Uterus (tissue), 4 donors: ENCODE data around the gene KCNMA1. TPM values are rescaled to one million over a fixed set of nuclear protein-coding genes. Genes with fewer than 3 reads are reported as not detected.

ENCODE experiments used
- DNase-seq, 2 donors: peaks; one replicate each; pipeline ENCODE4 v3.0.0-alpha.2; 2019 to 2020
- H3K27ac ChIP-seq, 2 donors: fragments of 200-600 bp; sonication (generic); 1 replicate in 1 of 2; 2 replicates in 1 of 2; pipeline ENCODE4 v1.5.1; 2016 to 2018
- H3K27me3 ChIP-seq, 2 donors: fragments of 200-600 bp; sonication (generic); one replicate each; pipeline ENCODE4 v1.5.1; 2018 to 2019; ENCODE audit warnings: control low read depth in 1 of 2
- H3K36me3 ChIP-seq, 2 donors: fragments of 200-600 bp; sonication (generic); one replicate each; pipeline ENCODE4 v1.5.1; 2019; ENCODE audit warnings: control low read depth in 1 of 2
- H3K4me1 ChIP-seq, 2 donors: fragments of 200-600 bp; sonication (generic); one replicate each; pipeline ENCODE4 v1.5.1; 2018 to 2019; ENCODE audit warnings: control low read depth in 1 of 2
- H3K4me3 ChIP-seq, 2 donors: fragments of 200-600 bp; sonication (generic); 1 replicate in 1 of 2; 2 replicates in 1 of 2; pipeline ENCODE4 v1.5.1; 2018 to 2019; ENCODE audit warnings: mild to moderate bottlenecking in 1 of 2
- H3K9me3 ChIP-seq, 2 donors: fragments of 200-600 bp; sonication (generic); one replicate each; pipeline ENCODE4 v1.5.1; 2019; ENCODE audit warnings: control low read depth in 1 of 2
- POLR2A ChIP-seq, 2 donors: fragments of 450-650 bp; IDR thresholded peaks; one replicate each; pipeline ENCODE4 v1.6.1; 2016; ENCODE audit warnings: antibody characterized with exemption in 2 of 2, mild to moderate bottlenecking in 1 of 2, moderate library complexity in 1 of 2
- intact Hi-C: fragments of 100-400 bp; cut with DNase I; formaldehyde crosslinking; loops from one replicate; pipeline ENCODE4 v1.15.1; 2023; ENCODE audit warnings: low total_unique reads
- total RNA-seq, 4 donors: library from RNA; depleted of rRNA in 3 of 4; stranded (reverse); fragments of >200 nt in 3 of 4; gene quantifications; one replicate each; pipeline versions ENCODE4 v1.1.0 to v1.2.4, GENCODE V29; 2014 to 2023
- TF ChIP-seq, protein P1 (sequence below), 4 experiments: fragments of 200-600 bp in 2 of 4; fragments of 450-650 bp in 2 of 4; sonication (generic) in 2 of 4; IDR thresholded peaks; one replicate each; pipeline ENCODE4 v1.5.1; 2016 to 2019; ENCODE audit warnings: antibody characterized with exemption in 4 of 4, mild to moderate bottlenecking in 2 of 4, moderate library complexity in 1 of 4
- donor health status: DM: yes; HTN: yes; CAD: no.

KCNMA1 gene
- total RNA-seq, 4 donors from 2014 or later, result 86.2 to 236 (median 164) TPM

DNA sequence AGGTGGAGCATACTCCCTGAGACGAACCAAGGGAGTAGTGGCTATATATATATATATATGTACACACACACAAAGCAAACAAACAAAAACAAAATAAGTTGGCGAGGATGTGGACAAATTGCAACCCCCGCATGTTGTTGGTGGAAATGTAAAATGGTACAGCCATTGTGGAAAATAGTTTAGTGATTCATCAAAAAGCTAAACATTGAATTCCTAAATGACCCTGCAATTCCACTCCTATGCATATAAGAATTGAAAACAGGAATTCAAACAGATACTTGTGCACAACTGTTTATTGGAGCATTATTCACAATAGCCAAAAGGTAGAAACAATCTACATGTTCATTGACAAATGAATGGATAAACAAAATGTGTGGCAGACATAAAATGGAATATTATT lies 407.9 kb downstream of the KCNMA1 start:
- Histone ChIP-seq H3K27ac (no peak overlapping the region), H3K36me3 (no peaks in the 10 kb centered on the region), H3K27me3 (no peaks in the 10 kb centered on the region), H3K4me3 (no peak overlapping the region), H3K4me1 (no peaks in the 10 kb centered on the region), H3K9me3 (no peaks in the 10 kb centered on the region)
- intact Hi-C loops, result no loop called here
- no peak for DNase-seq
- TF ChIP-seq POLR2A (IDR thresholded peaks at IDR 0.05), result no peak
- TF ChIP-seq, protein P1, sequence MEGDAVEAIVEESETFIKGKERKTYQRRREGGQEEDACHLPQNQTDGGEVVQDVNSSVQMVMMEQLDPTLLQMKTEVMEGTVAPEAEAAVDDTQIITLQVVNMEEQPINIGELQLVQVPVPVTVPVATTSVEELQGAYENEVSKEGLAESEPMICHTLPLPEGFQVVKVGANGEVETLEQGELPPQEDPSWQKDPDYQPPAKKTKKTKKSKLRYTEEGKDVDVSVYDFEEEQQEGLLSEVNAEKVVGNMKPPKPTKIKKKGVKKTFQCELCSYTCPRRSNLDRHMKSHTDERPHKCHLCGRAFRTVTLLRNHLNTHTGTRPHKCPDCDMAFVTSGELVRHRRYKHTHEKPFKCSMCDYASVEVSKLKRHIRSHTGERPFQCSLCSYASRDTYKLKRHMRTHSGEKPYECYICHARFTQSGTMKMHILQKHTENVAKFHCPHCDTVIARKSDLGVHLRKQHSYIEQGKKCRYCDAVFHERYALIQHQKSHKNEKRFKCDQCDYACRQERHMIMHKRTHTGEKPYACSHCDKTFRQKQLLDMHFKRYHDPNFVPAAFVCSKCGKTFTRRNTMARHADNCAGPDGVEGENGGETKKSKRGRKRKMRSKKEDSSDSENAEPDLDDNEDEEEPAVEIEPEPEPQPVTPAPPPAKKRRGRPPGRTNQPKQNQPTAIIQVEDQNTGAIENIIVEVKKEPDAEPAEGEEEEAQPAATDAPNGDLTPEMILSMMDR (IDR thresholded peaks at IDR 0.05), result no peak

DNA sequence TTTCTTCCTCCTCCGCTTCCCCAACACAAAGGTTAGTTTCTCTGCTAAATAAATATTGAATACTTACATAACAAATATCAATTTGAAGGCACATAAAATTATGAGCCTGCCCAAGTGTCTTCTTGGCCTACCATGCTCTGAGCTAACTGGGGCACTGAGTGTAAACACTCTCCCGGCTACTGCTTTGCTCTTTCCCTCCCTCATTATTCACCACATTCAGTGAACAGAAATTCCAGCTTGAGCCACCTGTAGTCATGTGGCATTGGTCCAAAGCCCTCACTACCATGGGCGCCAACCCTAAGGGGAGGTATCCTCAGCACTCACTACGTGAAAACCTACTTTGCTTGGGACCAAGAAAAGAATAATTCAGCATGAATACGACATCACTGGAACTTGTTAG lies 409.0 kb downstream of the KCNMA1 start:
- no peaks in the 10 kb centered on the region for H3K4me1 ChIP-seq
- no peak for TF ChIP-seq POLR2A (IDR thresholded peaks at IDR 0.05)
- TF ChIP-seq, protein P1 (IDR thresholded peaks at IDR 0.05), result no peak
- no peaks in the 10 kb centered on the region for H3K9me3 ChIP-seq
- DNase-seq, result no peak
- H3K27me3 ChIP-seq, result no peaks in the 10 kb centered on the region
- intact Hi-C loops, result no loop called here
- H3K4me3 ChIP-seq, result no peak overlapping the region
- no peak overlapping the region for H3K27ac ChIP-seq
- H3K36me3 ChIP-seq, result no peaks in the 10 kb centered on the region

DNA sequence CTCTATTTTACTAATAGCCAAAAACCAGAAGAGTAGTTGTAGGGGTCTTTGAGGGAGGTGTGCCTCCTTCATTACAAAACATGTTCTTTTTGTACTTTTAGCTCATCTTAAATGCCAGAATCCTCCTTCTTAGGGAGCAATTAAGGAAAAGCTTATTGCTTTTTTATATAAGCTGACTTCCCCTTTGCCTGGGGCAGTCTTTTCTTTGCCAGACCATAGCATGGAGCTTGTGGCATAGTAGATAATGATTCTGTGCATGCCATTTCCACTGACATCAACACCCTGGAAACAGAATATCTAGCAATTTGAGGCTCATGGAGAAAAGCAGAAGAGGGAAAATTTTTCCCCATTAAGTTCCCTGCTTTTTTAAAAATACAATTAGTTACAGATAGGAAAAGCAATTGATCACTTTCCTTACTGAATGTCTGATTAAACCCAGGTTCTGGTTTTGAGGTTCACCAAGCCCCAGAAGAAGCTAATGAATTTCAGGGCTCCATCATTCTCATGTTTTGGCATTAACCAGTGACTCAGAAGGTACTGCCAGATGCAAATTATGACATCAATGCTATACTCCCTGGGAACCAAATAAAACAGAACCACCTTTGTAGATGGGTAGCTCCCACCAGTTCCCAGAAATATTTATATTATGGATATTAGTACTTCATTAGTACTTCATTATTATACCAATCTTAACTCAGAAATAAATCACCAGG lies 410.6 kb downstream of the KCNMA1 start:
- Histone ChIP-seq H3K36me3 (no peaks in the 10 kb centered on the region), H3K27ac (peak overlapping the region; percentile 39 to 46), H3K27me3 (no peaks in the 10 kb centered on the region), H3K9me3 (no peaks in the 10 kb centered on the region), H3K4me1 (no peaks in the 10 kb centered on the region), H3K4me3 (no peak overlapping the region)
- intact Hi-C loops, result no loop called here
- TF ChIP-seq, protein P1 (IDR thresholded peaks at IDR 0.05), result no peak
- no peak for TF ChIP-seq POLR2A (IDR thresholded peaks at IDR 0.05)
- no peak for DNase-seq

DNA sequence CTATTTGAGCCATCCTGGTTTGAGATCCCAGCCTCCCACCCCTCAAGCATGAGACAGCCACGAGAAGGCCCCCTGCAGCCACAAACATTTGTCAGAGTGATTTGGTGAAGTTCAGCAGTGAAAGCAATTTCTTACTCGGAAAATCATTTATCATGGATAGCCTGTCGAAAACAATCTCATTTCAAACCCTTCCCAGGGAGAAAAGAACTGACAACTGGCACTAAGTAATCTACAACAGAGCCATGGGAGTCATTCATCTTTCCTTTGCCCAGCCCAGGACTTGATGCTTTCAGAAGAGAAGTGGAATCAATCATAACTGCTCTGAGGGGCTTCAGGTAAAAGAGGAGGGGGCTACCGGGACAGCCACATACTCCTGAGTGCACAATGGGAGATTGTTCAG lies 411.2 kb downstream of the KCNMA1 start:
- Histone ChIP-seq H3K4me3 (no peak overlapping the region), H3K27me3 (no peaks in the 10 kb centered on the region), H3K36me3 (no peaks in the 10 kb centered on the region), H3K4me1 (no peaks in the 10 kb centered on the region), H3K9me3 (no peaks in the 10 kb centered on the region), H3K27ac (peak overlapping the region; percentile 39 to 46)
- no peak for TF ChIP-seq POLR2A (IDR thresholded peaks at IDR 0.05)
- TF ChIP-seq, protein P1 (IDR thresholded peaks at IDR 0.05), result no peak
- intact Hi-C loops, result no loop called here
- no peak for DNase-seq

- TF ChIP-seq, protein P1 (IDR thresholded peaks at IDR 0.05), result no peak
- TF ChIP-seq POLR2A (IDR thresholded peaks at IDR 0.05), result no peak
- H3K27me3 ChIP-seq, result no peaks in the 10 kb centered on the region
- no peak for DNase-seq
- no peaks in the 10 kb centered on the region for H3K9me3 ChIP-seq
- intact Hi-C loops, result no loop called here
- H3K4me3 ChIP-seq, result no peak overlapping the region
- peak overlapping the region; percentile 39 to 46 for H3K27ac ChIP-seq
- H3K36me3 ChIP-seq, result no peaks in the 10 kb centered on the region
- no peaks in the 10 kb centered on the region for H3K4me1 ChIP-seq
Observed at GRCh38 chr10:77226020-77226419, 411.6 kb downstream of the KCNMA1 start.
